Measurements from ENCODE around the gene OGA.

DNA sequence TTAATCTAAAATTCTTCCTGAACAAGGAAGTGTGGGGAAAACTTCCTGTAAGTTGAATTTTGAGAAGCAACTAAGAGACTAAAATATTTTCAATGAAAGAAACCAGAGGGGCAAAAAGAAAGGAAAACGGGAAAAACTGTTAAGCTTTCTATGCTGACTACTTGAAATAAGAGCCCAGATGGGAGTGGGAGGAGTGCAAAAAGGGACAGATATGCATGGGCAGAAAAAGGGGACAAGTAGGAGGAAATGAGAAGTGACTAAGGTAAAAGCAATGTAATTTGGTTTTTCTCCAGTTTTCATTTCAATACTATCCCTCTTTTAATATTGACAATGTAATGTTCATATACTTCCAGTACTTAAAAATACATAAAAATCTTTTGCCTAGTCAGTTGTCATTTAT is 11.1 kb downstream of the OGA start:
- TF ChIP-seq POLR2AphosphoS5 (IDR thresholded peaks at IDR 0.05; ENCODE audit: insufficient read depth, low read depth, low read length) (no peak), POLR2A (IDR thresholded peaks at IDR 0.05; ENCODE audit: low read depth, low read length) (no peak)
- TF ChIP-seq, protein P1, sequence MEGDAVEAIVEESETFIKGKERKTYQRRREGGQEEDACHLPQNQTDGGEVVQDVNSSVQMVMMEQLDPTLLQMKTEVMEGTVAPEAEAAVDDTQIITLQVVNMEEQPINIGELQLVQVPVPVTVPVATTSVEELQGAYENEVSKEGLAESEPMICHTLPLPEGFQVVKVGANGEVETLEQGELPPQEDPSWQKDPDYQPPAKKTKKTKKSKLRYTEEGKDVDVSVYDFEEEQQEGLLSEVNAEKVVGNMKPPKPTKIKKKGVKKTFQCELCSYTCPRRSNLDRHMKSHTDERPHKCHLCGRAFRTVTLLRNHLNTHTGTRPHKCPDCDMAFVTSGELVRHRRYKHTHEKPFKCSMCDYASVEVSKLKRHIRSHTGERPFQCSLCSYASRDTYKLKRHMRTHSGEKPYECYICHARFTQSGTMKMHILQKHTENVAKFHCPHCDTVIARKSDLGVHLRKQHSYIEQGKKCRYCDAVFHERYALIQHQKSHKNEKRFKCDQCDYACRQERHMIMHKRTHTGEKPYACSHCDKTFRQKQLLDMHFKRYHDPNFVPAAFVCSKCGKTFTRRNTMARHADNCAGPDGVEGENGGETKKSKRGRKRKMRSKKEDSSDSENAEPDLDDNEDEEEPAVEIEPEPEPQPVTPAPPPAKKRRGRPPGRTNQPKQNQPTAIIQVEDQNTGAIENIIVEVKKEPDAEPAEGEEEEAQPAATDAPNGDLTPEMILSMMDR (IDR thresholded peaks at IDR 0.05; ENCODE audit: extremely low read depth in 1 of 2, insufficient read depth in 1 of 2, low read depth in 1 of 2, low read length in 2 of 2), result no peak
